Liver (tissue), 9 donors: ENCODE measurements around the gene KANSL1. TPM values are rescaled to one million over a fixed set of nuclear protein-coding genes. Genes with fewer than 3 reads are reported as not detected.

Experiments used
- DNase-seq: peaks from one replicate; pipeline ENCODE4 v3.0.0-alpha.2; 2017; ENCODE audit warnings: low spot score
- H3K27ac ChIP-seq, 2 donors: one replicate each; pipeline ENCODE4 v1.7.0; 2013; ENCODE audit warnings: inconsistent platforms in 2 of 2, low read length in 2 of 2, control low read depth in 1 of 2, low read depth in 1 of 2, mild to moderate bottlenecking in 1 of 2
- H3K27me3 ChIP-seq, 4 donors: one replicate each; pipeline versions ENCODE4 v1.6.1 to v1.7.0; 2013; ENCODE audit warnings: low read length in 3 of 4, inconsistent platforms in 1 of 4, mild to moderate bottlenecking in 1 of 4, moderate library complexity in 1 of 4; ENCODE audit not compliant: control insufficient read depth in 4 of 4, insufficient read depth in 4 of 4
- H3K36me3 ChIP-seq, 4 donors: one replicate each; pipeline versions ENCODE4 v1.6.1 to v1.7.0; 2013; ENCODE audit warnings: low read length in 3 of 4, mild to moderate bottlenecking in 3 of 4, low read depth in 1 of 4, moderate library complexity in 1 of 4; ENCODE audit not compliant: control insufficient read depth in 4 of 4, insufficient read depth in 3 of 4
- H3K4me1 ChIP-seq, 4 donors: one replicate each; pipeline versions ENCODE4 v1.6.1 to v1.7.0; 2013; ENCODE audit warnings: low read length in 3 of 4, mild to moderate bottlenecking in 3 of 4, moderate library complexity in 1 of 4; ENCODE audit not compliant: control insufficient read depth in 4 of 4, insufficient read depth in 4 of 4
- H3K4me3 ChIP-seq, 3 donors: one replicate each; pipeline versions ENCODE4 v1.6.1 to v1.7.0; 2013; ENCODE audit warnings: low read length in 3 of 3, control low read depth in 1 of 3, low read depth in 1 of 3, mild to moderate bottlenecking in 1 of 3
- H3K9ac ChIP-seq, 2 donors: one replicate each; pipeline ENCODE4 v1.7.0; 2013; ENCODE audit warnings: low read length in 2 of 2, mild to moderate bottlenecking in 2 of 2, moderate library complexity in 2 of 2, control low read depth in 1 of 2, low read depth in 1 of 2
- H3K9me3 ChIP-seq, 4 donors: one replicate each; pipeline versions ENCODE4 v1.6.1 to v1.7.0; 2013; ENCODE audit warnings: low read length in 3 of 4; ENCODE audit not compliant: control insufficient read depth in 4 of 4
- ATF3 ChIP-seq: IDR thresholded peaks from 2 replicates; pipeline ENCODE4 v1.6.1; 2016; ENCODE audit warnings: antibody characterized with exemption
- CTCF ChIP-seq: fragments of 150-350 bp; IDR thresholded peaks from 2 replicates; pipeline ENCODE4 v1.5.1; 2017; ENCODE audit warnings: improper control_type of control experiment, low read depth, low read length; ENCODE audit not compliant: missing input control
- EGR1 ChIP-seq, 2 donors: IDR thresholded peaks; 2 replicates each; pipeline ENCODE4 v1.6.1; 2016 to 2018; ENCODE audit warnings: antibody characterized with exemption in 2 of 2, low read depth in 2 of 2
- FOXA1 ChIP-seq: IDR thresholded peaks from 2 replicates; pipeline ENCODE4 v1.6.1; 2016; ENCODE audit warnings: antibody characterized with exemption
- FOXA2 ChIP-seq: IDR thresholded peaks from 2 replicates; pipeline ENCODE4 v1.6.1; 2016; ENCODE audit warnings: antibody characterized with exemption
- HNF4A ChIP-seq, 2 donors: conservative IDR thresholded peaks; 2 replicates each; pipeline ENCODE4 v1.6.1; 2016; ENCODE audit warnings: antibody characterized with exemption in 2 of 2, mild to moderate bottlenecking in 2 of 2
- HNF4G ChIP-seq: IDR thresholded peaks from 2 replicates; pipeline ENCODE4 v1.6.1; 2016; ENCODE audit warnings: antibody characterized with exemption
- JUND ChIP-seq, 2 donors: IDR thresholded peaks; 2 replicates each; pipeline ENCODE4 v1.6.1; 2016; ENCODE audit warnings: antibody characterized with exemption in 2 of 2
- NR2F2 ChIP-seq: IDR thresholded peaks from 2 replicates; pipeline ENCODE4 v1.6.1; 2016; ENCODE audit warnings: antibody characterized with exemption
- RAD21 ChIP-seq, 2 donors: IDR thresholded peaks; 2 replicates each; pipeline ENCODE4 v1.6.1; 2016; ENCODE audit warnings: antibody characterized with exemption in 2 of 2, mild to moderate bottlenecking in 2 of 2
- REST ChIP-seq: IDR thresholded peaks from 2 replicates; pipeline ENCODE4 v1.6.1; 2016; ENCODE audit warnings: antibody characterized with exemption, mild to moderate bottlenecking
- SP1 ChIP-seq: IDR thresholded peaks from 2 replicates; pipeline ENCODE4 v1.6.1; 2018; ENCODE audit warnings: antibody characterized with exemption, mild to moderate bottlenecking
- TAF1 ChIP-seq: conservative IDR thresholded peaks from 2 replicates; pipeline ENCODE4 v1.6.1; 2016; ENCODE audit warnings: antibody characterized with exemption, mild to moderate bottlenecking
- YY1 ChIP-seq: IDR thresholded peaks from 2 replicates; pipeline ENCODE4 v1.6.1; 2016; ENCODE audit warnings: antibody characterized with exemption, mild to moderate bottlenecking
- WGBS: extraction: QIAGEN DNeasy Blood & Tissue Kit; methylation state at CpG from one replicate; pipeline ENCODE4 v1.1.7; 2013; 5-methylcytosine and 5-hydroxymethylcytosine counted together
- polyA plus RNA-seq, 2 donors: library from polyadenylated mRNA; stranded (reverse) in 1 of 2; unstranded in 1 of 2; fragments of 200-250 nt in 1 of 2; fragments of >200 nt in 1 of 2; fragmentation: Nextera tagmentation in 1 of 2; extraction: Ambion mirVana in 1 of 2; gene quantifications; one replicate each; pipeline versions ENCODE4 v1.2.1 to v1.2.3, GENCODE V29; 2013 to 2015
- total RNA-seq, 2 donors: library from RNA; depleted of rRNA; stranded (reverse); fragments of >200 nt; gene quantifications; one replicate each; pipeline ENCODE4 v1.2.3, GENCODE V29; 2014
- donor health status: healthy.
- donor health status: healthy.
- donor health status: healthy.
- donor health status: healthy.
- donor health status: healthy.

The KANSL1 gene
- total and polyA plus RNA-seq, 4 donors = 5.5 to 86.3 (median 24.0) TPM

GRCh38 chr17:46120078-46120477, 73.2 kb downstream of the KANSL1 start:
- Histone ChIP-seq H3K4me3 (no peak overlapping the region), H3K9me3 (no peaks in the 10 kb centered on the region), H3K36me3 (peaks cover 0 to 4% (median 0%) of the 10 kb centered on the region in 4 donors), H3K9ac (no peak overlapping the region), H3K27me3 (no peaks in the 10 kb centered on the region), H3K27ac (no peak overlapping the region), H3K4me1 (peaks cover 4 to 26% (median 11%) of the 10 kb centered on the region in 4 donors)
- no peak for DNase-seq
- TF ChIP-seq HNF4G = no peak
- TF ChIP-seq SP1 = no peak
- no peak for TF ChIP-seq FOXA2
- TF ChIP-seq NR2F2 = no peak
- TF ChIP-seq JUND (IDR thresholded peaks at IDR 0.05) = no peak
- TF ChIP-seq TAF1 = no peak
- TF ChIP-seq CTCF = no peak

GRCh38 chr17:46118964-46119363, 74.3 kb downstream of the KANSL1 start:
- no peak overlapping the region for H3K27ac ChIP-seq
- no peaks in the 10 kb centered on the region for H3K9me3 ChIP-seq
- no peak overlapping the region for H3K4me3 ChIP-seq
- H3K9ac ChIP-seq = no peak overlapping the region
- DNase-seq = no peak
- H3K27me3 ChIP-seq = no peaks in the 10 kb centered on the region
- peaks cover 4 to 26% (median 11%) of the 10 kb centered on the region in 4 donors for H3K4me1 ChIP-seq
- H3K36me3 ChIP-seq = peaks cover 0 to 4% (median 0%) of the 10 kb centered on the region in 4 donors
- WGBS = 94% methylated on average over 5 of the region's 5 CpGs
- TF ChIP-seq ATF3 = no peak
- TF ChIP-seq YY1 = no peak
- TF ChIP-seq HNF4G = no peak
- TF ChIP-seq HNF4A (conservative IDR thresholded peaks at IDR 0.05) = no peak
- TF ChIP-seq RAD21 (IDR thresholded peaks at IDR 0.05) = no peak
- no peak for TF ChIP-seq JUND (IDR thresholded peaks at IDR 0.05)
- no peak for TF ChIP-seq FOXA2
- no peak for TF ChIP-seq NR2F2
- TF ChIP-seq EGR1 (IDR thresholded peaks at IDR 0.05; ENCODE audit: low read depth in 2 of 2) = no peak
- TF ChIP-seq FOXA1 = no peak
- no peak for TF ChIP-seq TAF1
- no peak for TF ChIP-seq REST
